Common myeloid progenitor, CD34-positive (primary cell): ENCODE data around the gene ROBO1.

Experiments used
- CTCF ChIA-PET: fragments of 350-600 bp; sonication (Branson Sonifier 250); formaldehyde crosslinking; loops from one replicate; lab custom pipeline; 2021; ENCODE audit warnings: antibody characterized with exemption; lab: Charles Lee
- POLR2A ChIA-PET: fragments of 350-600 bp; sonication (Branson Sonifier 250); formaldehyde crosslinking; loops from one replicate; lab custom pipeline; 2021; ENCODE audit warnings: antibody characterized with exemption; lab: Charles Lee
- DNase-seq, 3 donors: peaks; one replicate each; pipeline versions ENCODE4 v3.0.0 to v3.0.0-alpha.2; 2013
- H3K27ac ChIP-seq, 2 experiments: 1 replicate in 1 of 2; 2 replicates in 1 of 2; pipeline ENCODE4 v1.7.0; 2013; ENCODE audit warnings: inconsistent platforms in 2 of 2, low read length in 2 of 2, mild to moderate bottlenecking in 2 of 2, low read depth in 1 of 2, moderate library complexity in 1 of 2; ENCODE audit not compliant: severe bottlenecking in 2 of 2, insufficient read depth in 1 of 2, poor library complexity in 1 of 2
- H3K27me3 ChIP-seq, 5 experiments: replicated peaks in 2 of 5; 1 replicate in 3 of 5; 2 replicates in 2 of 5; pipeline versions ENCODE4 v1.6.1 to v1.7.0; 2013; ENCODE audit warnings: low read length in 4 of 5, mild to moderate bottlenecking in 2 of 5, moderate library complexity in 2 of 5, inconsistent platforms in 1 of 5; ENCODE audit not compliant: insufficient read depth in 5 of 5, control insufficient read depth in 4 of 5
- H3K36me3 ChIP-seq, 4 experiments: 1 replicate in 2 of 4; 2 replicates in 2 of 4; pipeline versions ENCODE4 v1.6.1 to v1.7.0; 2013; ENCODE audit warnings: low read length in 3 of 4, control low read depth in 1 of 4, mild to moderate bottlenecking in 1 of 4; ENCODE audit not compliant: control insufficient read depth in 4 of 4, insufficient read depth in 4 of 4
- H3K4me1 ChIP-seq, 4 experiments: 1 replicate in 3 of 4; 2 replicates in 1 of 4; pipeline versions ENCODE4 v1.6.1 to v1.7.1; 2013; ENCODE audit warnings: low read length in 3 of 4, mild to moderate bottlenecking in 3 of 4, control low read depth in 1 of 4, inconsistent platforms in 1 of 4, moderate library complexity in 1 of 4; ENCODE audit not compliant: control insufficient read depth in 4 of 4, insufficient read depth in 4 of 4; ENCODE audit errors: control extremely low read depth in 1 of 4
- H3K4me3 ChIP-seq, 7 experiments: 1 replicate in 4 of 7; 2 replicates in 3 of 7; pipeline versions ENCODE4 v1.5.1 to v1.7.0; 2013; ENCODE audit warnings: mild to moderate bottlenecking in 7 of 7, low read length in 6 of 7, moderate library complexity in 6 of 7, inconsistent platforms in 2 of 7, low read depth in 2 of 7, control low read depth in 1 of 7; ENCODE audit not compliant: insufficient read depth in 4 of 7, control insufficient read depth in 1 of 7; ENCODE audit errors: extremely low read depth in 1 of 7
- H3K9me3 ChIP-seq, 5 experiments: 1 replicate in 4 of 5; 2 replicates in 1 of 5; pipeline versions ENCODE4 v1.6.1 to v1.7.1; 2013; ENCODE audit warnings: low read length in 4 of 5, mild to moderate bottlenecking in 2 of 5, inconsistent platforms in 1 of 5, low read depth in 1 of 5, moderate library complexity in 1 of 5; ENCODE audit not compliant: control insufficient read depth in 4 of 5, insufficient read depth in 2 of 5; ENCODE audit errors: control extremely low read depth in 1 of 5
- WGBS: methylation state at CpG from one replicate; pipeline ENCODE4 v1.1.5; 2013; ENCODE audit not compliant: insufficient coverage; 5-methylcytosine and 5-hydroxymethylcytosine counted together

Gene ROBO1

GRCh38 chr3:79653266-79653830 lies 114.5 kb downstream of the ROBO1 start:
- CTCF ChIA-PET: no interaction called here

GRCh38 chr3:79651536-79652065 lies 116.2 kb downstream of the ROBO1 start:
- POLR2A ChIA-PET: no interaction called here
- H3K4me3 ChIP-seq: no peak overlapping the region
- H3K4me1 ChIP-seq: no peaks in the 10 kb centered on the region
- H3K27me3 ChIP-seq: no peaks in the 10 kb centered on the region
- H3K36me3 ChIP-seq: no peaks in the 10 kb centered on the region
- no peak for DNase-seq
- CTCF ChIA-PET: no interaction called here
- H3K9me3 ChIP-seq: no peaks in the 10 kb centered on the region
- H3K27ac ChIP-seq: no peak overlapping the region
- 74% methylated on average over 4 of the region's 7 CpGs for WGBS

More at GRCh38 chr3:79653266-79653830, 114.5 kb downstream of the ROBO1 start:
- no peak overlapping the region for H3K4me3 ChIP-seq
- no peaks in the 10 kb centered on the region for H3K9me3 ChIP-seq
- no peaks in the 10 kb centered on the region for H3K27me3 ChIP-seq
- H3K4me1 ChIP-seq: no peaks in the 10 kb centered on the region
- POLR2A ChIA-PET: no interaction called here
- no peak for DNase-seq
- WGBS: 100% methylated on average over 2 of the region's 4 CpGs
- no peak overlapping the region for H3K27ac ChIP-seq
- no peaks in the 10 kb centered on the region for H3K36me3 ChIP-seq

- Histone ChIP-seq H3K27ac (no peak overlapping the region), H3K4me1 (no peaks in the 10 kb centered on the region), H3K27me3 (no peaks in the 10 kb centered on the region), H3K36me3 (no peaks in the 10 kb centered on the region), H3K9me3 (peaks cover 0 to 2% (median 0%) of the 10 kb centered on the region in 5 experiments), H3K4me3 (no peak overlapping the region)
- no peak for DNase-seq
- POLR2A ChIA-PET: no interaction called here
- CTCF ChIA-PET: no interaction called here
- no CpG with 5 or more reads among the region's 2 CpGs for WGBS
These were observed 127.9 kb downstream of the ROBO1 start for GRCh38 chr3:79639855-79640254.

- CTCF ChIA-PET: no interaction called here
- POLR2A ChIA-PET: no interaction called here
- H3K27ac ChIP-seq: no peak overlapping the region
- no peak for DNase-seq
- no peaks in the 10 kb centered on the region for H3K4me1 ChIP-seq
- 65% methylated on average over 2 of the region's 4 CpGs for WGBS
- no peaks in the 10 kb centered on the region for H3K36me3 ChIP-seq
- H3K27me3 ChIP-seq: no peaks in the 10 kb centered on the region
- H3K9me3 ChIP-seq: no peaks in the 10 kb centered on the region
- no peak overlapping the region for H3K4me3 ChIP-seq
These were observed 131.4 kb downstream of the ROBO1 start for GRCh38 chr3:79636372-79636771.

GRCh38 chr3:79632842-79633241 lies 135.0 kb downstream of the ROBO1 start:
- WGBS: no CpG with 5 or more reads among the region's 1 CpG
- DNase-seq: no peak
- H3K4me3 ChIP-seq: no peak overlapping the region
- ChIA-PET CTCF (no interaction called here), POLR2A (no interaction called here)
- H3K9me3 ChIP-seq: no peaks in the 10 kb centered on the region
- H3K27me3 ChIP-seq: no peaks in the 10 kb centered on the region
- no peak overlapping the region for H3K27ac ChIP-seq
- H3K36me3 ChIP-seq: no peaks in the 10 kb centered on the region
- H3K4me1 ChIP-seq: no peaks in the 10 kb centered on the region

GRCh38 chr3:79618883-79619282 lies 148.9 kb downstream of the ROBO1 start:
- Histone ChIP-seq H3K36me3 (no peaks in the 10 kb centered on the region), H3K4me1 (no peaks in the 10 kb centered on the region), H3K27ac (no peak overlapping the region), H3K4me3 (no peak overlapping the region), H3K9me3 (peaks cover 0 to 7% (median 3%) of the 10 kb centered on the region in 5 experiments), H3K27me3 (no peaks in the 10 kb centered on the region)
- no peak for DNase-seq
- ChIA-PET CTCF (no interaction called here), POLR2A (no interaction called here)
- 91% methylated on average over 4 of the region's 6 CpGs for WGBS

- Histone ChIP-seq H3K9me3 (no peaks in the 10 kb centered on the region), H3K27ac (no peak overlapping the region), H3K36me3 (no peaks in the 10 kb centered on the region), H3K4me1 (no peaks in the 10 kb centered on the region), H3K4me3 (no peak overlapping the region), H3K27me3 (no peaks in the 10 kb centered on the region)
- WGBS: no CpG with 5 or more reads among the region's 1 CpG
- ChIA-PET CTCF (no interaction called here), POLR2A (no interaction called here)
- no peak for DNase-seq
These were observed 161.4 kb downstream of the ROBO1 start for GRCh38 chr3:79606414-79606813.
